ENCODE measurements around the gene MINPP1. TPM values are rescaled to one million over a fixed set of nuclear protein-coding genes. Genes with fewer than 3 reads are reported as not detected.

The MINPP1 gene
- total RNA-seq, 2 experiments from 2014 or later = 3.6 to 8.4 TPM

DNA sequence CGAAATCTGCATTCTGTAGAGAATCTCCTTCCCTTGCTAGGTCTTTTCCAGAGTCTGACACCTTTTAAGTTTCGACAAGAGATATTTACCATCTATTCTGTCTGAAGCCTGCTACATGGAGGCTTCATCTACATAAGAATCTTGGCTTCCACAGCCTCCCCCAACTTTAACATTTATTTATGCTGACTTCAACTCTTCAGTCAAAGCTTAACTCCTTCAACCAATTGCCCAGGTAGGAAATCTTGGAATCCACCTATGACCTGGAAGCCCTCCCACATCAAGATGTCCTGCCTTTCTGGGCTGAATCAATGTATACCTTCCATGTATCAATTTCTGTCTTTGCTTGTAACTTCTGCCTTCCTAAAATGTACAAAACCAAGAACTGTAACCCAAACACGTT is 54.7 kb downstream of the MINPP1 start:
- no peak for TF ChIP-seq EZH2phosphoT487 (IDR thresholded peaks at IDR 0.05; ENCODE audit: borderline replicate concordance, low read depth, low read length)
- TF ChIP-seq, protein P1, sequence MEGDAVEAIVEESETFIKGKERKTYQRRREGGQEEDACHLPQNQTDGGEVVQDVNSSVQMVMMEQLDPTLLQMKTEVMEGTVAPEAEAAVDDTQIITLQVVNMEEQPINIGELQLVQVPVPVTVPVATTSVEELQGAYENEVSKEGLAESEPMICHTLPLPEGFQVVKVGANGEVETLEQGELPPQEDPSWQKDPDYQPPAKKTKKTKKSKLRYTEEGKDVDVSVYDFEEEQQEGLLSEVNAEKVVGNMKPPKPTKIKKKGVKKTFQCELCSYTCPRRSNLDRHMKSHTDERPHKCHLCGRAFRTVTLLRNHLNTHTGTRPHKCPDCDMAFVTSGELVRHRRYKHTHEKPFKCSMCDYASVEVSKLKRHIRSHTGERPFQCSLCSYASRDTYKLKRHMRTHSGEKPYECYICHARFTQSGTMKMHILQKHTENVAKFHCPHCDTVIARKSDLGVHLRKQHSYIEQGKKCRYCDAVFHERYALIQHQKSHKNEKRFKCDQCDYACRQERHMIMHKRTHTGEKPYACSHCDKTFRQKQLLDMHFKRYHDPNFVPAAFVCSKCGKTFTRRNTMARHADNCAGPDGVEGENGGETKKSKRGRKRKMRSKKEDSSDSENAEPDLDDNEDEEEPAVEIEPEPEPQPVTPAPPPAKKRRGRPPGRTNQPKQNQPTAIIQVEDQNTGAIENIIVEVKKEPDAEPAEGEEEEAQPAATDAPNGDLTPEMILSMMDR (conservative IDR thresholded peaks at IDR 0.05; ENCODE audit: low read length) = no peak
- BruUV-seq (replicated peaks) = no TSS peak
- Histone ChIP-seq H3K36me3 (ENCODE audit: insufficient read depth, low read length) (no peaks in the 10 kb centered on the region), H3K27ac (ENCODE audit: low read depth, low read length, poor library complexity, severe bottlenecking) (no peak overlapping the region), H3K4me3 (ENCODE audit: low read depth, low read length, poor library complexity, severe bottlenecking) (no peak overlapping the region), H3K79me2 (ENCODE audit: insufficient read depth, low read depth, low read length) (no peaks in the 10 kb centered on the region), H4K20me1 (ENCODE audit: insufficient read depth, low read length) (no peaks in the 10 kb centered on the region), H2AFZ (ENCODE audit: low read length) (no peak overlapping the region), H3K4me2 (ENCODE audit: low read length) (no peak overlapping the region), H3K9me3 (ENCODE audit: low read length) (no peaks in the 10 kb centered on the region), H3K9me2 (ENCODE audit: insufficient read depth, low read length) (no peaks in the 10 kb centered on the region), H3K4me1 (ENCODE audit: insufficient read depth, low read length, poor library complexity, severe bottlenecking) (no peaks in the 10 kb centered on the region)
- ChIA-PET CTCF (ENCODE audit: unreplicated experiment) (no interaction called here), POLR2A (interaction anchor here (0.6 to 0.7 kb wide), 2 partner anchors 163 to 1434 kb away, joined by 3 to 4 read pairs; no protein-coding TSS in a partner anchor)
- intact Hi-C loops (cut with micrococcal nuclease; ENCODE audit: unreplicated experiment) = no loop called here
- DNase-seq (ENCODE audit: low spot score) = no peak

DNA sequence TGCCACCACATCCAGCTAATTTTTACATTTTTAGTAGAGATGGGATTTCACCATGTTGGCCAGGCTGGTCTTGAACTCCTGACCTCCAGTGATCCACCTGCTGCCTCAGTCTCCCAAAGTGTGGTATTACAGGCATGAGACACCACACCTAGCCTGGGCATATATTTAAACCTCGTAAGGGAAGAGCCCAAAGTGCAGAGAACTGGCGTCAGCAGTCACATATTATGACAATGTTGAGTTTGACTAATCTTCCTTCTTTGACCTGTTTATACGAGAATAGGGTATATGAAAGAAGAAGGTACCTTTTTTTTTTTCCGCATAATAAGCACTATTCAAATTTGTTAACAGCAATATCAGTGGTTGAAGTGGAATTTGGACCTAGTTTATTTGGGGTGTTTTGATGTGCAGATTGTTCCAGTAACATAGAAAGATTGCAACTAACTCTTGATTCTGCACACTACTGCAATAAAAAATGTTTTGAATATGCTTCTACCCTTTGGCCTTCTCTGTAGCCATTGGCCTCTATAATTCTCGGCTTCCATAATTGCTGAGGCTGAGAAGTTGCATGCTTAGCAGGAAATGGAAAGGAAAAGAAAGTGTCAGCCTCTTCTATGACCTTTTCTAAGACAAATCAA is 55.9 kb downstream of the MINPP1 start:
- no peak for TF ChIP-seq EZH2phosphoT487 (IDR thresholded peaks at IDR 0.05; ENCODE audit: borderline replicate concordance, low read depth, low read length)
- TF ChIP-seq, protein P1 (conservative IDR thresholded peaks at IDR 0.05; ENCODE audit: low read length) = no peak
- no peak for DNase-seq (ENCODE audit: low spot score)
- Histone ChIP-seq H3K9me2 (ENCODE audit: insufficient read depth, low read length) (no peaks in the 10 kb centered on the region), H3K79me2 (ENCODE audit: insufficient read depth, low read depth, low read length) (no peaks in the 10 kb centered on the region), H3K27ac (ENCODE audit: low read depth, low read length, poor library complexity, severe bottlenecking) (no peak overlapping the region), H3K4me3 (ENCODE audit: low read depth, low read length, poor library complexity, severe bottlenecking) (no peak overlapping the region), H2AFZ (ENCODE audit: low read length) (no peak overlapping the region), H3K9me3 (ENCODE audit: low read length) (no peaks in the 10 kb centered on the region), H4K20me1 (ENCODE audit: insufficient read depth, low read length) (no peaks in the 10 kb centered on the region), H3K36me3 (ENCODE audit: insufficient read depth, low read length) (no peaks in the 10 kb centered on the region), H3K4me1 (ENCODE audit: insufficient read depth, low read length, poor library complexity, severe bottlenecking) (no peaks in the 10 kb centered on the region), H3K4me2 (ENCODE audit: low read length) (no peak overlapping the region)
- BruUV-seq (replicated peaks) = no TSS peak
- ChIA-PET POLR2A (interaction anchor here (0.6 kb wide), 2 partner anchors 138 to 1021 kb away, joined by 4 read pairs; no protein-coding TSS in a partner anchor), CTCF (ENCODE audit: unreplicated experiment) (no interaction called here)
- intact Hi-C loops (cut with micrococcal nuclease; ENCODE audit: unreplicated experiment) = no loop called here

DNA sequence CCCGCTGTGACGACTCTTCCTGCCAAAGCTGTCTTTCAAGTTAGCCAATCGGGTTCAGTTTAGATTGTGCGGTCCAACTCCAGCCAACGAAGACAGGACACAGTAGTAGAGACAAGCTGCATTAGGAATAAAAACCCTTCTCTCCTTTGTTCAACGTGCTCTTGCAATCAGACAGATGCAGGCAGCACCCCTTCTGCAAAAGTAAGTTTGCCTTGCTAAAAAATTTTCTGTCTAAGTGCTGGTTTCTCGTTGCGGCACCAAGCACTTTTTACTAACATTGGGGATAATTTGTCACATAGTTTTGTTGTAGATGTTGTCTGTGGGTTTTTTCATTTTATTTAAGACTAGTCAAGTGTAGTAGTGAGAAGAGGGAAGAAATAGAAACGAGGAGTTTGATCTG is 58.1 kb downstream of the MINPP1 start:
- Histone ChIP-seq H3K36me3 (ENCODE audit: insufficient read depth, low read length) (no peaks in the 10 kb centered on the region), H3K79me2 (ENCODE audit: insufficient read depth, low read depth, low read length) (no peaks in the 10 kb centered on the region), H3K4me1 (ENCODE audit: insufficient read depth, low read length, poor library complexity, severe bottlenecking) (no peaks in the 10 kb centered on the region), H3K27ac (ENCODE audit: low read depth, low read length, poor library complexity, severe bottlenecking) (no peak overlapping the region), H3K4me2 (ENCODE audit: low read length) (no peak overlapping the region), H3K9me2 (ENCODE audit: insufficient read depth, low read length) (no peaks in the 10 kb centered on the region), H2AFZ (ENCODE audit: low read length) (no peak overlapping the region), H3K4me3 (ENCODE audit: low read depth, low read length, poor library complexity, severe bottlenecking) (no peak overlapping the region), H4K20me1 (ENCODE audit: insufficient read depth, low read length) (no peaks in the 10 kb centered on the region), H3K9me3 (ENCODE audit: low read length) (no peaks in the 10 kb centered on the region)
- intact Hi-C loops (cut with micrococcal nuclease; ENCODE audit: unreplicated experiment) = no loop called here
- no peak for DNase-seq (ENCODE audit: low spot score)
- BruUV-seq (replicated peaks) = no TSS peak
- TF ChIP-seq, protein P1 (conservative IDR thresholded peaks at IDR 0.05; ENCODE audit: low read length) = no peak
- TF ChIP-seq EZH2phosphoT487 (IDR thresholded peaks at IDR 0.05; ENCODE audit: borderline replicate concordance, low read depth, low read length) = no peak
- CTCF ChIA-PET (ENCODE audit: unreplicated experiment) = no interaction called here
- POLR2A ChIA-PET = interaction anchor here (0.5 to 0.7 kb wide), 3 partner anchors 16 to 679 kb away, joined by 3 to 4 read pairs (median 4); no protein-coding TSS in a partner anchor

Data from OCI-LY7 (cell line).